MCF 10A (cell line): ENCODE measurements around the gene KCNMB2. TPM values are rescaled to one million over a fixed set of nuclear protein-coding genes. Genes with fewer than 3 reads are reported as not detected.

Source experiments
- BruUV-seq: library from RNA; stranded (reverse); fragments of 400-500 nt; replicated peaks from 2 replicates; lab custom pipeline; 2021; lab: Mats Ljungman, UMichigan
- CTCF ChIA-PET: fragments of 300-600 bp; sonication (Branson Sonifier 250); formaldehyde crosslinking; extraction: SDS; loops from one replicate; lab custom pipeline; 2021; ENCODE audit warnings: antibody characterized with exemption, inconsistent platforms; lab: Yijun Ruan, JAX
- POLR2A ChIA-PET: fragments of 300-600, 350-650 bp; sonication (Branson Sonifier 250); formaldehyde crosslinking; extraction: SDS; loops from one replicate; lab custom pipeline; 2020; ENCODE audit warnings: antibody characterized with exemption, inconsistent platforms; lab: Yijun Ruan, JAX
- DNase-seq: peaks from one replicate; pipeline ENCODE4 v3.0.0-alpha.2; 2018; ENCODE audit not compliant: unreplicated experiment
- H3K27ac Mint-ChIP-seq: one replicate; pipeline ENCODE4 v1.8.0; 2022; ENCODE audit warnings: mild to moderate bottlenecking, low read depth, mixed read lengths; ENCODE audit not compliant: unreplicated experiment
- H3K27me3 Mint-ChIP-seq: one replicate; pipeline ENCODE4 v1.8.0; 2022; ENCODE audit warnings: mixed read lengths; ENCODE audit not compliant: insufficient read depth, unreplicated experiment
- H3K36me3 Mint-ChIP-seq: one replicate; pipeline ENCODE4 v1.8.0; 2022; ENCODE audit warnings: mild to moderate bottlenecking, moderate library complexity, mixed read lengths; ENCODE audit not compliant: insufficient read depth, unreplicated experiment
- H3K4me1 Mint-ChIP-seq: one replicate; pipeline ENCODE4 v1.8.0; 2022; ENCODE audit warnings: mixed read lengths; ENCODE audit not compliant: insufficient read depth, unreplicated experiment
- H3K4me3 Mint-ChIP-seq: one replicate; pipeline ENCODE4 v1.8.0; 2022; ENCODE audit warnings: mild to moderate bottlenecking, moderate library complexity, mixed read lengths; ENCODE audit not compliant: unreplicated experiment
- H3K9me3 Mint-ChIP-seq: one replicate; pipeline ENCODE4 v1.8.0; 2022; ENCODE audit warnings: mixed read lengths; ENCODE audit not compliant: unreplicated experiment
- CTCF ChIP-seq: fragments of 200-600 bp; IDR thresholded peaks from one replicate; pipeline ENCODE4 v1.8.0; 2022; ENCODE audit warnings: antibody characterized with exemption, mild to moderate bottlenecking; ENCODE audit not compliant: unreplicated experiment
- intact Hi-C: fragments of 100-400 bp; cut with micrococcal nuclease; formaldehyde crosslinking; loops from 2 replicates; pipeline ENCODE4 v1.14.1; 2022
- total RNA-seq: library from RNA; stranded (reverse); gene quantifications from 2 replicates; pipeline ENCODE4 v1.2.3, GENCODE V29; 2022

The KCNMB2 gene
- total RNA-seq, 1 experiment from 2014 or later, result not detected

- Mint-ChIP-seq H3K4me1 (no peaks in the 10 kb centered on the region), H3K4me3 (no peak overlapping the region), H3K36me3 (no peaks in the 10 kb centered on the region), H3K27ac (no peak overlapping the region), H3K9me3 (no peaks in the 10 kb centered on the region), H3K27me3 (no peaks in the 10 kb centered on the region)
- no peak for DNase-seq
- no peak for TF ChIP-seq CTCF
- intact Hi-C loops, result no loop called here
- CTCF ChIA-PET, result no interaction called here
- POLR2A ChIA-PET, result interaction anchor here (0.6 to 1.5 kb wide), 4 partner anchors 9 to 30 kb away, joined by 3 to 4 read pairs (median 3); no protein-coding TSS in a partner anchor
- BruUV-seq, result no TSS peak
Measured at GRCh38 chr3:178680489-178680888, 144.3 kb downstream of the KCNMB2 start.

DNA sequence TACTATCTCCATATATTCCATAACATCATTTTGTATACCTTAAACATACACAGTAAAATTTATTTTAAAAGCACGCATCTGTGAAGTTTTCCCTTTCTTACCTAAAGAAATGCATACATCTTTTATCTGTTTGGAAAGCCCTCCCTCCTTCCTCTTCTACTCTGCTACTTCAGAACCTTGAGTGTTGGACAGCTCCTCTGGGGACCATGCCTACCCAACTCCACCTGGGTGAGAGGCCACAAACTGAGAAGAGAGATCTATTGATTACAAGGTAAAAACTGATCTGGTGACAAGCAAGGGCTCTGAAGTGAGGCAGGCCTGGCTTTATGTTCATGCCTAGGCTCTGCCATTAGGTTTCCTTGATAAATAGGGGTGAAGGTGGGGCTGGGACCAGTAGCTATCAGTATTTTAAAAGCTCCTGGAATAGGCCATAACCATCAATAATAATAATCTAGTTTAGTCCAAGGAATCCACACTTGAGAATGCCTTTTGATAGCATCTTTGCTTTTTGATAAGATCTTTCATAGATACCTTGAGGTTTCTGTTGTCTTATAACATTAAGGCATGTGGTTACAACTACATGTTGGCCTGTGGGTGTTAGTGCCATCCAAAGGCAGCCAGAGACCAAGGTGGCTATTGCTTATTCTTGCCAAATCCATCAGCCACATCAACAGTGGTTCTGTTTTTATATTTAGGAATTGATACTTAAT is 148.8 kb downstream of the KCNMB2 start:
- peak; percentile 47 for DNase-seq
- POLR2A ChIA-PET, result no interaction called here
- CTCF ChIA-PET, result interaction anchor here (0.6 kb wide), 1 partner anchor 159 kb away, joined by 3 read pairs; no protein-coding TSS in a partner anchor
- H3K9me3 Mint-ChIP-seq, result no peaks in the 10 kb centered on the region
- intact Hi-C loops, result no loop called here
- H3K27ac Mint-ChIP-seq, result no peak overlapping the region
- H3K4me1 Mint-ChIP-seq, result no peaks in the 10 kb centered on the region
- H3K4me3 Mint-ChIP-seq, result no peak overlapping the region
- H3K36me3 Mint-ChIP-seq, result no peaks in the 10 kb centered on the region
- no peak for TF ChIP-seq CTCF
- no peaks in the 10 kb centered on the region for H3K27me3 Mint-ChIP-seq
- no TSS peak for BruUV-seq

DNA sequence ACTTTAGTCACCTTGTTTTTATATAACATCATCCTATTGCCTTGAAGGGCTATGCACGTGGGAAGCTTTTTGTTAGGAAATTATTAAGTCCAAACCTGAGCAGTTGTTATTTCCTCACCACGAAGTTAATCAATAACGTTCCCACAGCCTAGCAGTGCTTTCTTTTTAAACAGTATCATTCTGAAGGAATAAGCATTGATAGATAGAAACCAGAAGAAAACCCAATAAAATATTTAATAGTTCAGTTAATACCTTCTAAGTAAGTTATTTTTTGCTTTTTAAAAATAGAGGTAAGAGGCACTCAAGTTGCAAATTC is 149.3 kb downstream of the KCNMB2 start:
- TF ChIP-seq CTCF, result no peak
- no peaks in the 10 kb centered on the region for H3K36me3 Mint-ChIP-seq
- CTCF ChIA-PET, result no interaction called here
- H3K9me3 Mint-ChIP-seq, result no peaks in the 10 kb centered on the region
- POLR2A ChIA-PET, result no interaction called here
- H3K4me3 Mint-ChIP-seq, result no peak overlapping the region
- intact Hi-C loops, result no loop called here
- H3K4me1 Mint-ChIP-seq, result no peaks in the 10 kb centered on the region
- H3K27ac Mint-ChIP-seq, result no peak overlapping the region
- H3K27me3 Mint-ChIP-seq, result no peaks in the 10 kb centered on the region
- no peak for DNase-seq
- no TSS peak for BruUV-seq

GRCh38 chr3:178686826-178687225 is 150.6 kb downstream of the KCNMB2 start:
- no TSS peak for BruUV-seq

More at GRCh38 chr3:178686826-178687225, 150.6 kb downstream of the KCNMB2 start:
- Mint-ChIP-seq H3K27me3 (no peaks in the 10 kb centered on the region), H3K4me3 (no peak overlapping the region), H3K9me3 (no peaks in the 10 kb centered on the region), H3K4me1 (no peaks in the 10 kb centered on the region), H3K36me3 (no peaks in the 10 kb centered on the region), H3K27ac (no peak overlapping the region)
- no peak for TF ChIP-seq CTCF
- ChIA-PET CTCF (no interaction called here), POLR2A (no interaction called here)
- no peak for DNase-seq
- intact Hi-C loops, result no loop called here
